Activated naive CD4-positive, alpha-beta T cell (primary cell): ENCODE results near the gene RNF151.
A peak's percentile ranks its signal among the peaks of the same experiment; 100 is the strongest.

ENCODE experiments used
- DNase-seq, 4 experiments: peaks; one replicate each; lab custom pipeline; 2025; lab: John Stamatoyannopoulos, UW

The RNF151 gene

GRCh38 chr16:1976951-1977874 lies 10.6 kb downstream of the RNF151 start:
- no peak for DNase-seq

DNA sequence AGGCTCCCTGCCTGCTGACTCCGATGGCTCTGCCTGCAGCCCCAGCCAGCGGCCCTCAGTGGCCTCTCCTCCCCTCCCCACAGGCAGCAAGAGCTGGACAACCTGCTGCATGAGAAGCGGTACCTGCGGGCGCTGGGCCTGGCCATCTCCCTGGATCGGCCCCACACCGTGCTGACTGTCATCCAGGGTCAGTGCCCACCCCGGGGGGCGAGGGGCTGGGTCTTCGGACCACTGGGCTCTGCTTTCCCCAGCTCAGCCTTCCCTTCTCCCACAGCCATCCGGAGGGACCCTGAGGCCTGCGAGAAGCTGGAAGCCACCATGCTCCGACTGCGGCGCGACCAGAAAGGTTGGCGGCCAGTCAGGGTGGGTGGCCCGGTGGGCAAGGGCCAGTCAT lies 11.2 kb downstream of the RNF151 start:
- DNase-seq: no peak

GRCh38 chr16:1978476-1979120 lies 11.9 kb downstream of the RNF151 start:
- DNase-seq: no peak

DNA sequence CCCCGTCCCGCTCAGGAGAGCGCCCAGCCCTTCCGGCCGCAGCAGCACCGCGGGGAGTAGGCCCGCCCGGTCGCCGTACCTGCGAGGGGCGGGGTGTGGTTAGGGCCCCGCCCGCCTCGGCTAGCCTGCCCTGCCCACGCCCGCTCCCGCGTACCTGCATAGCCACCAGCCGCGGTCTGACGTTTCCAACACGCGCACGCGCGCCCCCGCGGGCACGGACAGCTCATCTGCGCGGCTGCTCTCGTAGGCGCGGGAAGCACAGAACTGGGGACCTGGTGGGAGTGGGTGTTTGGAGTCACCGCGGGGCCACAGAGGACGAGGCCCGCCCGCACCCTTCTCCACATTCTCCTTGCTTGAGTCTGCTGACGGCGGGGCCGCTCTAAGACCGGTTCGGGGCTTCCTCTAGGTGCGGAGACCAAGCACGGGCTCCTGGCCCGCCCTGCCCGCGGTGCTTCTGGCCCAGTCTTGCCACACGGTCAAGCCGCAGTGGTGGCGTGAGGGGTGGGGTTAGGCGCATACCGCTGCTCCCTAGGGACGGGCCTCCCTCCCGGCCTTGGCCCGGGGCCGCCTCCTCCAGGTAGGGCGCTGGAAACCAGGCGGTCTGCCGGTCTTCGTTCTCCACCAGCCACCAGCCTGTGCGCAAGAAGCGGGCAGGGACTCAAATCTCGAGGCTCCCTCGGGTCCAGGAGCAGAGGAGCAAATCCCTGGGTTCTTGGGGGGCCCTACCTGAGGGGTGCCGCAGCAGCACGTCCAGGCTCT lies 12.8 kb downstream of the RNF151 start:
- no peak for DNase-seq

GRCh38 chr16:1980030-1980769 lies 13.5 kb downstream of the RNF151 start:
- no peak for DNase-seq

- no peak for DNase-seq
Measured at GRCh38 chr16:1980770-1981087, 14.1 kb downstream of the RNF151 start.

GRCh38 chr16:1981398-1981836 lies 14.8 kb downstream of the RNF151 start, which contains the start of gene NOXO1:
TSS of gene NOXO1 (minus strand) at chr16:1981469. CDS start at chr16:1981179, 290 bp downstream.
- no peak for DNase-seq

GRCh38 chr16:1982013-1982433 lies 15.4 kb downstream of the RNF151 start:
- DNase-seq: no peak

DNA sequence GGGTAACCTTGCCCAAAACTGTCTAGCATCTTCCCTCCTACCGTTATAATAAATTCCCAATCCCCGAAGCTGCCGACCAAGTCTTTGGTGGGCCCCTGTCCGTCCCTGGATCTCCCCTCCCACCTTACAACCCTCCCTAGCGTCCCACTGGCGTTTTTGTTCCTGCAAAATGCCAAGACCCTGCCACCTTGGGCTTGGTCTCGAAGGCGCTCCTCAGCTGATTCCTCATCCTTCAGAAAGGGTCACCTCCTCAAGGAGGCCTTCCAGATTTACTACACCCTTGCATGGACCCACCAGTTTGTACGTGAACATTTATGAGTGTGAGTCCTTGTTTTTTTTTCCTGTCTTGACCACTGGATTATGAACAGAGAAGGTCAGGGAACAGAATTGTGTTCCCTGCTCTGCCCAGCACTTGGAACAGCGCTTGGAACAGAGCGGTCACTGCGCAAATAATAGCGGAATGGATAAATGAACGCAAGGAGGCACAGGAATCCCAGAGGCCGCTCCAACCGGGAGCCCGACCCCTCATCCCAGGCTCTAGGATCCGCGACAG lies 16.4 kb downstream of the RNF151 start:
- DNase-seq: no peak

- peak in 2 of 4 experiments; percentile 23 to 27 for DNase-seq
Measured at GRCh38 chr16:1983544-1984346, 17.1 kb downstream of the RNF151 start, which contains the start of gene GFER. TSS of gene GFER (plus strand) at chr16:1984193. CDS start at chr16:1984219, 26 bp downstream.

GRCh38 chr16:1984347-1985225 lies 17.9 kb downstream of the RNF151 start:
- no peak for DNase-seq

DNA sequence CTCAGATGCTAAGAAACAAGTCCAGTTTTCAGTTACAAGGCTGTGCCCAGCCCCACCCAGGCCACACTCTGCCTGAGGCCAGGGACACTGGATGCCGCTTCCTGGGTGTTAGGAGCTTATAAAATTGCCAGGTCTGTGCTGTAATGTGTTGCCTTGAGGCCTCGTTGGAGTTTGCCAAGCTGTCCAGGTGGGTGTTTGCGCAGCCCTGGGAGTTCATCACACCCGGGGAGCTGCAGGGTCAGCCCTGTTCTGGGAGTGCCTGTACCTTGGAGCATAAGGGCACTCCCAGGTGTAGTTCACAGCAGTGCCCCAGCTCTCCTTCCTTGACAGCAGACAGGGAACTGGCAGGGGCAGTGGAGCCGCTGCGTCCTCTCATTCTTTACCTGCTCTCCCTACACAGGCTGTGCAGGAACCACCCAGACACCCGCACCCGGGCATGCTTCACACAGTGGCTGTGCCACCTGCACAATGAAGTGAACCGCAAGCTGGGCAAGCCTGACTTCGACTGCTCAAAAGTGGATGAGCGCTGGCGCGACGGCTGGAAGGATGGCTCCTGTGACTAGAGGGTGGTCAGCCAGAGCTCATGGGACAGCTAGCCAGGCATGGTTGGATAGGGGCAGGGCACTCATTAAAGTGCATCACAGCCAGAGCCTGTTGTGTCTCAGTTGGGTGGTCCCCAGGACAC lies 19.0 kb downstream of the RNF151 start:
- no peak for DNase-seq

- no peak for DNase-seq
Measured at GRCh38 chr16:1987198-1987597, 20.5 kb downstream of the RNF151 start.

DNA sequence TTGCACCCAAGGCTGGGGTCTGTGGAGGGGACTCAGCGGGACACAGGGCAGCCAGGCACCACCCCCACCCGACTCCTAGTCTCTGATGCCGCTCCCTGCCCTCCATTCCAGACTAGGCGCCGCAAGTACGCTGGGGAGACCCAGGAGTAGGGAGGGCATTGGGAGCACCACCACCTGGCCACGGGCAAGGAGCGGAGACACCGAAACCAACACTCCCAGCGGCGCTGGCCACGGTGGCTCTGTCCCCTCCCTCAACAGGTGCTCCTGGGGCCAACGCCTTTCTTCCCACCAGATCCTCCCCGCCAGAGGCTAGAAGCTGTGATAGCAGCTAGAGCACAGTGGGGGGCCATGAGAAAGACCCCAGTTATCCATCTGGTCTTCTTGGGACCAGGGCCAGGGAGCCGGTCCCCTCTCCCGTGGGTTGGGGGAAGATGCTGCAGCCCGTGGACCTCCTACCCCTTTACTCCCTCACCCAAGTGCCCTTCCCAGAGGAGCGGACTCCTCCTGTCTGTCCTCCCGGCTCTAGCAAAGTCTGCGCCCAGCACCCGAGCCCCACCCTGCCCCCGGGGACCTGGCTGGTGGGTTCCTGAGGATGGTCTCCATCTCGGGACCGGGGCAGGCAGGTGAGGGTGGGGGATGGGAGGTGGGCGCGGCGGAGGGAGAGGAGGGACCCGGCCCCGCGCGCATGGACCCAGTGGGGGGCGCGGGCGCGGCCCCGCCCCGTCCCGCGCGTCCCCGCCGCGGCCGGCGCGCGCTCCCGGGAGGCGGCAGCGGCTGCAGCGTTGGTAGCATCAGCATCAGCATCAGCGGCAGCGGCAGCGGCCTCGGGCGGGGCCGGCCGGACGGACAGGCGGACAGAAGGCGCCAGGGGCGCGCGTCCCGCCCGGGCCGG lies 22.8 kb downstream of the RNF151 start, which contains the start of gene SYNGR3:
SYNGR3 (plus strand) TSS at position 762 of the 892 bp plus-strand sequence. CDS start 133 bp downstream, outside the sequence.
- DNase-seq: no peak

GRCh38 chr16:1990101-1990350 lies 23.4 kb downstream of the RNF151 start:
- DNase-seq: no peak

DNA sequence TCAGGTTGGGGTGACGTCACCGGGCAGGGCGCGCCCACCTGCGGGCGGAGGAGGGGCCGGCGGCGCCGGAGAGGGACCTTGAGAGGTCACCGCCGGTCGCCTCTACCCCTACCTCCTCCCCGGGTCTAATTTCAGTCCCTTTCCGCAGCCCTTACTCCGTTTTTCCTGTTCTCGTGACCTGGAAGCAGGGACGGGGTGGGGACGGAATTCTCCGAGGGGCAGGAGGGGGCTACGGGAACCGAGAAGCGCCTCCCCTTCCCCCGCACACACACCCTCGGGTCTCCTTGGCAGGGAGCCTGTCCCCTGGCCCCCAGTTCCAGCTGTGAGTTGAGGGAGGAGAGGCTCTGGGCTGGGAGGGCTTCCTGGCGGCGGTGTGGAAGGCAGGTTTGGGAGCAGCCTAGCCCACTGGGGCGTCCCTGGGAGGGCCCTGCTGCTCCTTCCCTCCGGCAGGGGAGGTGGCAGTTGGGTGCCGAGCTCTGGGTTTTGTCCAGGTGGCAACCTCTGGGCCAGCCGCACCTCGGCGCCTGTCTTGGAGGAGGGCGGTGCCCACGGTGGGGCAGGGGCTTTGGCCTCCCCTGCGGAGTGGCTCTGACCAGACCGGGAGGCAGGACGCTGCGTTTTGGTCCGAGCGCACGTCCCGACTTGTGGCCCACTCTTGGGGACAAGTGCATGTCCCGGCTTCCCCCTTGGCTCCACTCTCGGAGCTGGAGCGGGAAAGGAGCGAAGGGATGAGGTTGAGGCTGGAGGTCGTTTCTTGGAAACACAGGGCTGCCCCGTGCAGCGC lies 23.9 kb downstream of the RNF151 start:
- DNase-seq: no peak

- DNase-seq: peak in 2 of 4 experiments; percentile 20 to 33
Measured at GRCh38 chr16:1991135-1991551, 24.5 kb downstream of the RNF151 start.
